ENCODE measurements around the gene CUBN.

The CUBN gene

GRCh38 chr10:17025444-17026295 lies 103.9 kb downstream of the CUBN start:
- Histone ChIP-seq H3K9me3 (no peaks in the 10 kb centered on the region), H3K36me3 (no peaks in the 10 kb centered on the region), H3K4me3 (no peak overlapping the region), H3K27me3 (no peaks in the 10 kb centered on the region), H3K27ac (peak overlapping the region; percentile 60 to 69), H3K4me1 (peaks cover 0 to 58% (median 5%) of the 10 kb centered on the region in 4 donors)
- intact Hi-C loops (cut with DNase I; ENCODE audit: low total_unique reads) = no loop called here
- TF ChIP-seq, protein P1, sequence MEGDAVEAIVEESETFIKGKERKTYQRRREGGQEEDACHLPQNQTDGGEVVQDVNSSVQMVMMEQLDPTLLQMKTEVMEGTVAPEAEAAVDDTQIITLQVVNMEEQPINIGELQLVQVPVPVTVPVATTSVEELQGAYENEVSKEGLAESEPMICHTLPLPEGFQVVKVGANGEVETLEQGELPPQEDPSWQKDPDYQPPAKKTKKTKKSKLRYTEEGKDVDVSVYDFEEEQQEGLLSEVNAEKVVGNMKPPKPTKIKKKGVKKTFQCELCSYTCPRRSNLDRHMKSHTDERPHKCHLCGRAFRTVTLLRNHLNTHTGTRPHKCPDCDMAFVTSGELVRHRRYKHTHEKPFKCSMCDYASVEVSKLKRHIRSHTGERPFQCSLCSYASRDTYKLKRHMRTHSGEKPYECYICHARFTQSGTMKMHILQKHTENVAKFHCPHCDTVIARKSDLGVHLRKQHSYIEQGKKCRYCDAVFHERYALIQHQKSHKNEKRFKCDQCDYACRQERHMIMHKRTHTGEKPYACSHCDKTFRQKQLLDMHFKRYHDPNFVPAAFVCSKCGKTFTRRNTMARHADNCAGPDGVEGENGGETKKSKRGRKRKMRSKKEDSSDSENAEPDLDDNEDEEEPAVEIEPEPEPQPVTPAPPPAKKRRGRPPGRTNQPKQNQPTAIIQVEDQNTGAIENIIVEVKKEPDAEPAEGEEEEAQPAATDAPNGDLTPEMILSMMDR (IDR thresholded peaks at IDR 0.05) = no peak
- peak in 1 of 2 donors; percentile 55 for DNase-seq

DNA sequence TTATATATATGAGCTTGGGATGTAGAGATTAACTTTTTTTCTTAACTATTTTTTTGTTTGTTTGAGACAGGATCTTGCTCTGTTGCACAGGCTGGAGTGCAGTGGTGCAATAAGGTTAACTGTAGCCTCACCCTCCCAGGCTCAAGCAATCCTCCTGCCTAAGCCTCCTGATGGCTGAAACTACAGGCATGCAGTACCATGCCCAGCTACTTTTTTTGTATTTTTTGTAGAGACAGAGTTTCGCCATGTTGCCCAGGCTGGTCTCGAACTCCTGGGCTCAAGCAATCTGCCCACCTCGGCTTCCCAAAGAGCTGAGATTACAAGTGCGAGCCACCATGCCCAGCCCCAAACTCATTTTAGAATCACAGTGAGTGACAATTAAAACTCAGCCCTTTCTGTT lies 105.2 kb downstream of the CUBN start:
- peak overlapping the region; percentile 63 to 69 for H3K27ac ChIP-seq
- intact Hi-C loops (cut with DNase I; ENCODE audit: low total_unique reads) = no loop called here

DNA sequence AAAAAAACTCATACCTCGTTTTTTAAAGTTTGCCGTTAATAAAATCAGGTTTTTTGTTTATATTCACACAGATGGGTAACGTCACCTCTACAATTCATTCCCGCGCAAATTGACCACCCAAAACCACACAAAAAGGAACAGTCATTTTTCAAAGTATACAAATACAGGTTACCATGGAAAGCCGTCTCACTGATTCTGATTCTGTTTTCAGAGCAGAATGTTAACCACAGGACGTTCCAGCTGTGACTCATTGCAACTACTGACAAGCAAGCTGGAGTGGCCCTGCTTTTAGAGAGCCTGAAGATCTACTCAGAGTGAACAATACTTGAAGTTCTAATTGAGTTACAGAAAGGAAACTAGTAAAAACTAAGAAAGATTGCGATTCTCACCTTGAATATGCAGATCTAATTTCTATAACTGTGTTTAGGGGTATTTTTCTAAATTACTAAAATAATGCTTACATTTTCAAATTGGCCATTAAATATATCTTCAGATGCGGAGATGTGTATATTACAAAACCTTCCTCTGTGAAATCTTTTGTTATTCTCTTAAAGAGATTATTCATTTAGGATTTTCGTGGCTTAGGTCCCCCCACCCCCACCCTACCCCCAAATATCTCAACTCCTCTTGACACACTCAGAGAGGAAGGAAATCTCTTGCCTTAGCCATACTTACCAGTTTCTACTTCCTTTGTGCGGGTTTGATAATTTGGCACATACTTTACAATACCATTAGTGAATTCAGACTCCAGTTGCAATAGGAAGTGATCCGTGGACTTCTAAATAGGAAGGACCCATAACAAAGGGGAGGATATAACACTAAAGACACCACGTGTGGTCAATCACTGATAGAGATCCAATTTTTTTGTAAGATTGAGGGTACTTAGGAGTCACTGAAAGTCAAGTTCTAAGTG lies 106.0 kb downstream of the CUBN start:
- peak overlapping the region; percentile 11 to 20 for H3K4me3 ChIP-seq
- no peaks in the 10 kb centered on the region for H3K9me3 ChIP-seq
- H3K27ac ChIP-seq = peak overlapping the region; percentile 63 to 69
- TF ChIP-seq, protein P1 (IDR thresholded peaks at IDR 0.05) = no peak
- DNase-seq = peak; percentile 78 to 80
- peaks cover 0 to 44% (median 2%) of the 10 kb centered on the region in 4 donors for H3K4me1 ChIP-seq
- H3K36me3 ChIP-seq = no peaks in the 10 kb centered on the region
- H3K27me3 ChIP-seq = no peaks in the 10 kb centered on the region
- intact Hi-C loops (cut with DNase I; ENCODE audit: low total_unique reads) = no loop called here

More for the DNA sequence above, 105.2 kb downstream of the CUBN start:
- Histone ChIP-seq H3K36me3 (no peaks in the 10 kb centered on the region), H3K4me3 (no peak overlapping the region), H3K4me1 (peaks cover 0 to 52% (median 5%) of the 10 kb centered on the region in 4 donors), H3K9me3 (no peaks in the 10 kb centered on the region), H3K27me3 (no peaks in the 10 kb centered on the region)
- DNase-seq = no peak
- TF ChIP-seq, protein P1 (IDR thresholded peaks at IDR 0.05) = no peak

- peaks cover 0 to 41% (median 2%) of the 10 kb centered on the region in 4 donors for H3K4me1 ChIP-seq
- DNase-seq = no peak
- TF ChIP-seq, protein P1 (IDR thresholded peaks at IDR 0.05) = no peak
- no peaks in the 10 kb centered on the region for H3K27me3 ChIP-seq
- intact Hi-C loops (cut with DNase I; ENCODE audit: low total_unique reads) = no loop called here
- H3K4me3 ChIP-seq = no peak overlapping the region
- H3K9me3 ChIP-seq = no peaks in the 10 kb centered on the region
- H3K36me3 ChIP-seq = no peaks in the 10 kb centered on the region
- peak overlapping the region; percentile 63 to 69 for H3K27ac ChIP-seq
Measured at GRCh38 chr10:17022896-17023295, 106.7 kb downstream of the CUBN start.

DNA sequence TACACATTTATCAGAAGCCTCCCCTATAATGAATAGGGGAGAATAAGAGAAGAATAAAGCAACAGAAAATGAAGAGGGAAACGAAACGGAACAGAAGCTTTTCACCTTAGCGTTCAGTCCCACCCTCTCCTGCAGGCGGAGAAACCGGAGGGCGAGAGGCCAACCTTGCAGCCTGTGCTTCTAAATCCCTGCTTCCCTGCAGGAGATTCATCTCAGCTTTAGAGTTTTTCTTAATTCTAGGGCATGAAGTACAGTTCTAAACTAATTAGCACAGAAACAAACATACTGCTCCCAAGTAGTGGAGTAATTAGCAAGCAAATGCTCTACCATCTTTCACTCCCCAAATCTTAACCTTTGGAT lies 107.2 kb downstream of the CUBN start:
- H3K4me1 ChIP-seq = peaks cover 0 to 41% (median 2%) of the 10 kb centered on the region in 4 donors
- H3K36me3 ChIP-seq = no peaks in the 10 kb centered on the region
- no peak for DNase-seq
- H3K4me3 ChIP-seq = no peak overlapping the region
- intact Hi-C loops (cut with DNase I; ENCODE audit: low total_unique reads) = no loop called here
- H3K27ac ChIP-seq = no peak overlapping the region
- H3K9me3 ChIP-seq = no peaks in the 10 kb centered on the region
- TF ChIP-seq, protein P1 (IDR thresholded peaks at IDR 0.05) = no peak
- no peaks in the 10 kb centered on the region for H3K27me3 ChIP-seq
